ENCODE results near the gene ACVRL1.

ACVRL1 gene

GRCh38 chr12:51898937-51899336 is 8.4 kb upstream of the ACVRL1 start:
- no peak overlapping the region for H3K4me3 ChIP-seq (ENCODE audit: low read depth, low read length)
- no peak for TF ChIP-seq MAX (IDR thresholded peaks at IDR 0.05; ENCODE audit: low read depth, low read length)
- TF ChIP-seq CTCF (IDR thresholded peaks at IDR 0.05; ENCODE audit: low read depth, low read length), result no peak
- TF ChIP-seq POLR2A (IDR thresholded peaks at IDR 0.05; ENCODE audit: extremely low read depth, insufficient read length), result no peak
- TF ChIP-seq MYC (IDR thresholded peaks at IDR 0.05; ENCODE audit: low read depth, low read length), result no peak
- no peak for DNase-seq (ENCODE audit: low read depth)

DNA sequence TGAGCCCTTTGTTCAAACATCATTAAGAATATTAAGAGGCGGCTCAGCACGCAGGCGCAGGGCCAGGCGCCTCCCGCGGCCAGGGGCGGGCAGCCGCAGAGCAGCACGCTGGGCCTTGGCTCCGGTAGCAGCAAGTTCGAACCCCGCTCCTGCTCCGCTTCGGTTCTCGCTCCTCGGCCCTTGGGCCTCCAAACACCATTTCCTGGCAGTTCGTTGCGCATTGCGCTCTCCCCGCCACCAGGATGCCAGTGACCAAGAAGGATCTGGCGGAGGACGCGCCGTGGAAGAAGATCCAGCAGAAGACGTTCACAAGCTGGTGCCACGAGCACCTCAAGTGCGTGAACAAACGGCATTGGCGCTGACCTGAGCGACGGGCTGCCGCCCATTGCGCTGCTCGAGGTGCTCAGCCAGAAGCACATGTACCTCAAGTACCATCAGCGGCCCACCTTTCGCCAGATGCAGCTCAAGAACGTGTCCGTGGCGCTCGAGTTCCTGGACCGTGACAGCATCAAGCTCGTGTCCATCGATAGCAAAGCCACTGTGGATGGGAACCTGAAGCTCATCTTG is 6.9 kb upstream of the ACVRL1 start:
- TF ChIP-seq MYC (IDR thresholded peaks at IDR 0.05; ENCODE audit: low read depth, low read length) (no peak), MAX (IDR thresholded peaks at IDR 0.05; ENCODE audit: low read depth, low read length) (no peak), CTCF (IDR thresholded peaks at IDR 0.05; ENCODE audit: low read depth, low read length) (no peak), POLR2A (IDR thresholded peaks at IDR 0.05; ENCODE audit: extremely low read depth, insufficient read length) (no peak)
- DNase-seq (ENCODE audit: low read depth), result no peak
- no peak overlapping the region for H3K4me3 ChIP-seq (ENCODE audit: low read depth, low read length)

GRCh38 chr12:51901121-51901817 is 6.0 kb upstream of the ACVRL1 start:
- peak; percentile 77 for DNase-seq (ENCODE audit: low read depth)
- peak; percentile 21; the same call in 1 of the 2 replicates for TF ChIP-seq MAX (IDR thresholded peaks at IDR 0.05; ENCODE audit: low read depth, low read length)
- no peak for TF ChIP-seq MYC (IDR thresholded peaks at IDR 0.05; ENCODE audit: low read depth, low read length)
- no peak for TF ChIP-seq POLR2A (IDR thresholded peaks at IDR 0.05; ENCODE audit: extremely low read depth, insufficient read length)
- TF ChIP-seq CTCF (IDR thresholded peaks at IDR 0.05; ENCODE audit: low read depth, low read length), result no peak
- H3K4me3 ChIP-seq (ENCODE audit: low read depth, low read length), result no peak overlapping the region

DNA sequence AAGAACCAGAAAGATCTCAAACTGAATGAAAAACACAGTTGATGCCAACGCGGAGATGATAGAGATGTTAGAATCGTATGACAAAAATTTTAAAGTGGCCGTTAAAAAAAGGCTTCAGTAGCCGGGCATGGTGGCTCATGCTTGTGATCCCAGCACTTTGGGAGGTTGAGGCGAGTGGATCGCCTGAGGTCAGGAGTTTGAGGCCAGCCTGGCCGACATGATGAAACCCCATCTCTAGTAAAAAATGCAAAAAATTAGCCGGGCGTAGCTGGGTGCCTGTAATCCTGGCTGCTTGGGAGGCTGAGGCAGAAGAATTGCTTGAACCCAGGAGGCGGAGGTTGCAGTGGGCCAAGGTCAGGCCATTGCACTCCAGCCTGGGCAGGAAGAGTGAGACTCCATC is 5.4 kb upstream of the ACVRL1 start:
- H3K4me3 ChIP-seq (ENCODE audit: low read depth, low read length), result no peak overlapping the region
- TF ChIP-seq MYC (IDR thresholded peaks at IDR 0.05; ENCODE audit: low read depth, low read length) (no peak), POLR2A (IDR thresholded peaks at IDR 0.05; ENCODE audit: extremely low read depth, insufficient read length) (no peak), CTCF (IDR thresholded peaks at IDR 0.05; ENCODE audit: low read depth, low read length) (no peak), MAX (IDR thresholded peaks at IDR 0.05; ENCODE audit: low read depth, low read length) (no peak)
- DNase-seq (ENCODE audit: low read depth), result no peak

DNA sequence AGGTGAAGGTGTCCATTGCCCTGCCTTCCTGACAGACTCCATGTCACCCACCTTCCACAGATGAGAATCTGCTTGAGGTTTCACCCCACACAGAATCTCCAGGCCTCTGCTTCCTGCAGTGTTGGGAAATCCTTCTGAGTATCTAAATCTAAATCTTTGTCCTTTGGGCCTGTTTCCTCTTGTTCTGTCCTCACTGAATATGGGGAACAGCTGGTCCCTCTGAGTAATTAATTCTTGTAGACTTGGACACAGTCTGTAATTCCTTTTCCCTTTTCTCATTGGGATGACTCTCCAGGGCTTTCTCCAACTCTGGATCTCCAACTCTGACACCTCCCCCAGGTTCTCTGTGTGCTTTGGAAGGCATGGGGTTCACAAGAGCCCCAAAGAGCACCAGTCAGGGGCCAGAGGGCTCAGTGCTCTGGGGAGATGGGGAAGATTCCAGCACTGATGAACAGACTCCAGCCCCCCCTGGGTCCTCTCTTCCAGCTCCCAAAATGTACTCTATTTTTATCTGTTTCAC is 2.3 kb upstream of the ACVRL1 start:
- H3K4me3 ChIP-seq (ENCODE audit: low read depth, low read length), result no peak overlapping the region
- TF ChIP-seq MYC (IDR thresholded peaks at IDR 0.05; ENCODE audit: low read depth, low read length), result no peak
- no peak for TF ChIP-seq MAX (IDR thresholded peaks at IDR 0.05; ENCODE audit: low read depth, low read length)
- no peak for TF ChIP-seq CTCF (IDR thresholded peaks at IDR 0.05; ENCODE audit: low read depth, low read length)
- TF ChIP-seq POLR2A (IDR thresholded peaks at IDR 0.05; ENCODE audit: extremely low read depth, insufficient read length), result no peak
- peak; percentile 21 for DNase-seq (ENCODE audit: low read depth)
